ENCODE measurements around the gene PLAU.
"Not testable (repeated sequence)": the region's sequence is repeated elsewhere in the genome, so short reads cannot be mapped to it uniquely, and the experiment has no call there.

Gene PLAU

GRCh38 chr10:73950155-73950948, 39.4 kb downstream of the PLAU start:
- no peak for DNase-seq (ENCODE audit: low read depth)

GRCh38 chr10:73953665-73954064, 42.7 kb downstream of the PLAU start:
- DNase-seq (ENCODE audit: low read depth) = no peak

GRCh38 chr10:73954737-73955136, 43.8 kb downstream of the PLAU start:
- DNase-seq (ENCODE audit: low read depth) = no peak

- DNase-seq (ENCODE audit: low read depth) = no peak
Measured at GRCh38 chr10:73955719-73956118, 44.8 kb downstream of the PLAU start.

GRCh38 chr10:73956476-73957359, 45.8 kb downstream of the PLAU start:
- DNase-seq (ENCODE audit: low read depth) = no peak

DNA sequence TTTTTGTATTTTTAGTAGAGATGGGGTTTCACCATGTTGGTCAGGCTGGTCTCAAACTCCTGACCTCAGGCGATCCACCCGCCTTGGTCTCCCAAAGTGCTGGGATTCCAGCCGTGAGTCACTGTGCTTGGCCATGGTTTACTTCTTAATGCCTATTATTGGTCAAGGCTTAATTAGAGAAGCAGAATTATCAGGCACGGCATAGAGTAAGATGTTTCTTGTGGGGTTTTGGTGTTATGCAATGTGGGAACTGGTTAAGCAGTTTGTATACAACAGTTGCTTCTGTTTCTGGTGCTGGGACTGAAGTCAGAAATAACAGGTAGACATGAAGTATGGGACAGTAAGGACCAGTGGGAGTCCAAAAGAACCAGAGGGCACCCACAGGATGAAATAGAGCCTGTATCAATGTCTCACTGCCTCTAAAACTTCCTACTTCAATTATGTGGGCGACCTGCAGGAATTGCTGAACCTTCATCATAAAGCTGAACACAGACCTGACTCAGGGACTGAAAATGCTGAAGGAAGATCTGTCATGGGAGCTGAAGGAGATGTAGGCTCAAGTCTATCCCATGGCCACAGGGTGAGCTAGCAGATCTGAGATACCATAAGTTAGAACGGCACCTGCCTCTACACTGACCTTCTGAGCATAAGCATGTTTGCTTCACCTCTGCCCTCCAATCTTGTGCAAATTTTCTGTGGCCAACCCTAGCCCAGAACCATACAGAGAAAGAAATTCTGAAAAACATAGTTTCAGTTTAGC, 48.7 kb downstream of the PLAU start:
- DNase-seq (ENCODE audit: low read depth) = no peak

GRCh38 chr10:73962386-73962785, 51.5 kb downstream of the PLAU start:
- DNase-seq (ENCODE audit: low read depth) = no peak

DNA sequence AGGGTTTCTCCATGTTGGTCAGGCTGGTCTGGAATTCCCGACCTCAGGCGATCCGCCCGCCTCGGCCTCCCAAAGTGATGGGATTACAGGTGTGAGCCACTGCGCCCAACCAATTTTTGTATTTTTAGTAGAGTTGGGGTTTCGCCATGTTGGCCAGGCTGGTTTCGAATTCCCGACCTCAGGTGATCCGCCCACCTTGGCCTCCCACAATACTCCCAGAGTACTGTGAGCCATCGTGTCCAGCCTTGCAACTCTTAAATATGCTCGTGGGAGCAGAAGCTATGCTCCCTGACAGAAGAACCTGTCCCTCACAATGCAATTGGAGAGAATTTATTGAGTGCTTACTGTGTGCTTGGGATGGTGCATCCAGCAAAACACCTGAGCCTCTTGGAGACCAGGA, 52.6 kb downstream of the PLAU start:
- not testable (repeated sequence) for DNase-seq (ENCODE audit: low read depth)

DNA sequence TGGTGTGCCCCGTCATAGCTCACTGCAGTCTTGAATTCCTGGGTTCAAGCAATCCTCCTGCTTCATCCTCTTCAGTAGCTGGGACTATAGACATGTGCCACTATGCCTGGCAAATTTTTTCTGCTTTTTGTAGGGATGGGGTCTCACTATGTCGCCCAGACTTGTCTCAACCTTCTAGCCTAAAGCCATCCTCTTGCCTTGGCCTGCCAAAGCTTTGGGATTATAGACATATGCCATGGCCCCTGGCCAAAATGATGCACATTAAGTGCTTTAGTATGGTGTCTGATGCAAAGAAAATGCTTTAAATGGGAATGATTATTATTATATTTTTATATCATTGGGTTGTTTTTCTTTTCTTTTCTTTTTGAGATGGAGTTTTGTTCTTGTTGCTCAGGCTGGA, 53.8 kb downstream of the PLAU start:
- DNase-seq (ENCODE audit: low read depth) = no peak

DNA sequence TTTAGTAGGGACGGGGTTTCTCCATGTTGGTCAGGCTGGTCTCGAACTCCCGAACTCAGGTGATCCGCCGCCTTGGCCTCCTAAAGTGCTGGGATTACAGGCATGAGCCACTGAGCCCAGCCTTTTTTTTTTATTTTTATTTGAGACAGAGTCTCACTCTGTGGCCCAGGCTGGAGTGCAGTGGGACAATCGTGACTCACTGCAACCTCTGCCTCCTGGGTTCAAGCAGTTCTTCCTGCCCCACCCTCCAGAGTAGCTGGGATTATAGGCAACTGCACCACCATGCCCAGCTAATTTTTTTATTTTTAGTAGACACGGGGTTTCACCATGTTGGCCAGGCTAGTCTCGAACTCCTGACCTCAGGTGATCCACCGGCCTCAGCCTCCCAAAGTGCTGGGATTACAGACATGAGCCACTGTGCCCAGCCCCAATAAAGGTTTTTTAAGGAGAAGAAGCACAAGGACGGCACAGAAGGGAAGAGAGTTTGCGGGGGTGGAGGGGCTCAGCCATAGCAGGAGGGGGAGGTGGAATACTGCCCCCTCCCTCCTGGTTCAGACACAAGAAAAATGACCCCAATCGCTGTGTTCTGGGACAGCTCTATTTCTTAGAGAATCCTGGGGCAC, 54.4 kb downstream of the PLAU start:
- not testable (repeated sequence) for DNase-seq (ENCODE audit: low read depth)

DNA sequence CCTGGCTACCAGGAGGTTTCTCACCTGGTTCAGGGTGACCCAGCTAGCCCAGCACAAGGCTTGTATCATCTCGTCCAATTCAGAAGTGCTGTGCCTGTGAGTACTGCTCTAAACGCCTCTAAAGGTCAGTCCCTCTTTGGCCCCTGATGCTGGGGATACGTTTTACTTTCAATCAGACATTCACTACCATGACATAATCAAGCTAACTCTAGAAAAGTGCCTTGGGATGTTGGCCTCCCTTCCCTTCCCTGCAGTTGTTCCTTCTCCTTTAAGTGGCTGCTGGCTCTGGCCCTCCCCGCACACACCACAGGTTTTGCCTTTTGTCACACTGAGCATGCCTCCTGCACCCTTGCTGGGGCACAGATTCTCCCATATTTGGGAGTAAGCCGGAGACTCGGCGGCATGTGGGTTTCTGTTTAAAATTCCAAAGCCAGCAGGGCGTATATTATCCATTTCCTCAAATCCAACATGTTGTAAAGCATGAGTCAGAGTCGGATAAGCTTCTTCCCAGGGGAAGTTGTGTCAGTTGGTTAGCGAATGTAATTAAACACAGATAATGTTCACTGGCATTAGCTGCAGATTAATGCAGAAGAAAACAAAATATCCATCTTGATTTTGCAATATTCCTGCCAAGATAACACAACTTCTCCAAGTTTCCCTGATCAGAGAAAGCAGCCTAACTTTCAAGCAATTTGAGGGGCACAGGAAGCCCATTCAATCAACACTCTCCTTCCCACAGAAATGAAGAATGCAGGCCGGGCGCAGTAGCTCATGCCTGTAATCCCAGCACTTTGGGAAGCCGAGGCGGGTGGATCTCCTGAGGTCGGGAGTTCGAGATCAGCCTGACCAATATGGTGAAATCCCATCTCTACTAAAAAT, 55.2 kb downstream of the PLAU start:
- no peak for DNase-seq (ENCODE audit: low read depth)

DNA sequence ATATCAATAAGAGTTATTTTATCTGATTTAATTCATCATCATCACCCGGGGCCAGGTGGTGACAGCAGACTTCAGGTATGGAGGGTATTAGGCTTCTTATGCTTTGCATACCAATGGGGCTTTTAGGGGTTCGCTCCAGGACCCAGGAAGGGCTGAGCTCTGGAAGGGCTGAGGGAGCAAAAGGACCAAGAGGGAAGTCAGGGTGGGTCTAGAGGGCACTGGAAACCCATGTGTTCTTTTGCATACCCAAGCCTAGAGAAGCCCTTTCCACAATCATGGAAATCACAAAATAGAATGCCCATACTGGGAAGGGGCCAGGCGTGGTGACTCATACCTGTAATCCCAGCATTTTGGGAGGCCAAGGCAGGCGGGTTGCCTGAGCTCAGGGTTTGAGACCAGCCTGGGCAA, 56.1 kb downstream of the PLAU start:
- DNase-seq (ENCODE audit: low read depth) = no peak

Measured in stimulated activated CD8-positive, alpha-beta memory T cell treated with anti-CD3 and anti-CD28 coated beads, Interleukin-12 subunit alpha, Interleukin-12 subunit beta, amount 100 ng/mL, for 4 hours (primary cell).